ENCODE data around the gene COPG1. TPM values are rescaled to one million over a fixed set of nuclear protein-coding genes. Genes with fewer than 3 reads are reported as not detected.
"Not testable (repeated sequence)": the region's sequence is repeated elsewhere in the genome, so short reads cannot be mapped to it uniquely, and the experiment has no call there.

COPG1 gene
- total and polyA plus RNA-seq, 7 donors: 50.9 to 151 (median 78.1) TPM

- no peaks in the 10 kb centered on the region for H3K9me3 ChIP-seq
- H3K27me3 ChIP-seq: no peaks in the 10 kb centered on the region
- no peak overlapping the region for H3K4me3 ChIP-seq
- peak overlapping the region in 3 of 4 donors; percentile 51 to 67 (median 65) for H3K27ac ChIP-seq
- peaks cover 0 to 33% (median 21%) of the 10 kb centered on the region in 4 donors for H3K4me1 ChIP-seq
- intact Hi-C loops (cut with DNase I): no loop called here
- DNase-seq: peak; percentile 19
- WGBS, 2 donors: 81% methylated on average over 1 of the region's 1 CpG
- TF ChIP-seq EP300 (IDR thresholded peaks at IDR 0.05) (no peak), POLR2AphosphoS5 (IDR thresholded peaks at IDR 0.05) (no peak), CTCF (IDR thresholded peaks at IDR 0.05) (no peak), POLR2A (IDR thresholded peaks at IDR 0.05) (no peak)
- H3K36me3 ChIP-seq: no peaks in the 10 kb centered on the region
These were observed 38.1 kb upstream of the COPG1 start for GRCh38 chr3:129211345-129211744.

- Histone ChIP-seq H3K27ac (peak overlapping the region in 3 of 4 donors; percentile 51 to 67 (median 65)), H3K4me3 (no peak overlapping the region), H3K9me3 (no peaks in the 10 kb centered on the region), H3K36me3 (no peaks in the 10 kb centered on the region), H3K27me3 (no peaks in the 10 kb centered on the region), H3K4me1 (peaks cover 0 to 33% (median 21%) of the 10 kb centered on the region in 4 donors)
- DNase-seq: peak; percentile 87
- TF ChIP-seq EP300 (IDR thresholded peaks at IDR 0.05) (no peak), POLR2AphosphoS5 (IDR thresholded peaks at IDR 0.05) (peak in 3 of 4 donors; percentile 33 to 61 (median 38))
- WGBS, 2 donors: 7 to 41% methylated on average over 6 of the region's 6 CpGs
- intact Hi-C loops (cut with DNase I): no loop called here
These were observed 37.6 kb upstream of the COPG1 start for GRCh38 chr3:129211772-129212171.

- no peaks in the 10 kb centered on the region for H3K36me3 ChIP-seq
- peaks cover 0 to 19% (median 15%) of the 10 kb centered on the region in 4 donors for H3K4me1 ChIP-seq
- no peaks in the 10 kb centered on the region for H3K27me3 ChIP-seq
- TF ChIP-seq EP300 (IDR thresholded peaks at IDR 0.05) (no peak), POLR2AphosphoS5 (IDR thresholded peaks at IDR 0.05) (no peak), CTCF (IDR thresholded peaks at IDR 0.05) (no peak), POLR2A (IDR thresholded peaks at IDR 0.05) (no peak)
- DNase-seq: peak; percentile 14
- WGBS, 2 donors: 96 to 97% methylated on average over 5 of the region's 5 CpGs
- no peak overlapping the region for H3K27ac ChIP-seq
- no peak overlapping the region for H3K4me3 ChIP-seq
- intact Hi-C loops (cut with DNase I): no loop called here
- H3K9me3 ChIP-seq: no peaks in the 10 kb centered on the region
These were observed 36.2 kb upstream of the COPG1 start for GRCh38 chr3:129213238-129213637.

GRCh38 chr3:129218742-129219141 is 30.7 kb upstream of the COPG1 start:
- TF ChIP-seq POLR2AphosphoS5 (IDR thresholded peaks at IDR 0.05) (no peak), POLR2A (IDR thresholded peaks at IDR 0.05) (no peak), CTCF (IDR thresholded peaks at IDR 0.05) (no peak), EP300 (IDR thresholded peaks at IDR 0.05) (no peak)
- Histone ChIP-seq H3K27me3 (no peaks in the 10 kb centered on the region), H3K4me1 (no peaks in the 10 kb centered on the region), H3K36me3 (no peaks in the 10 kb centered on the region), H3K4me3 (no peak overlapping the region), H3K9me3 (no peaks in the 10 kb centered on the region), H3K27ac (no peak overlapping the region)
- intact Hi-C loops (cut with DNase I): no loop called here
- DNase-seq: no peak
- WGBS, 2 donors: 92% methylated on average over 2 of the region's 2 CpGs

- H3K9me3 ChIP-seq; H3K27me3 ChIP-seq; H3K36me3 ChIP-seq; DNase-seq; intact Hi-C loops (cut with DNase I); H3K4me3 ChIP-seq: not testable (repeated sequence)
- Histone ChIP-seq H3K27ac (peak overlapping the region; percentile 77 to 92 (median 80)), H3K4me1 (peaks cover 0 to 44% (median 43%) of the 10 kb centered on the region in 4 donors)
- 24 to 71% methylated on average over 1 of the region's 1 CpG for WGBS, 2 donors
These were observed 25.0 kb upstream of the COPG1 start for GRCh38 chr3:129224387-129224786.

- WGBS, 2 donors: 1 to 5% methylated on average over 9 of the region's 9 CpGs
- no peaks in the 10 kb centered on the region for H3K36me3 ChIP-seq
- H3K27me3 ChIP-seq: no peaks in the 10 kb centered on the region
- DNase-seq: peak; percentile 91
- no peaks in the 10 kb centered on the region for H3K9me3 ChIP-seq
- peaks cover 0 to 45% (median 43%) of the 10 kb centered on the region in 4 donors for H3K4me1 ChIP-seq
- intact Hi-C loops (cut with DNase I): loop anchor here (5.0 kb wide), 1 partner anchor 43 kb away; the partner anchor contains the start of gene CNBP
- H3K4me3 ChIP-seq: peak overlapping the region in 3 of 4 donors; percentile 4 to 24 (median 6)
- peak overlapping the region; percentile 77 to 92 (median 80) for H3K27ac ChIP-seq
- TF ChIP-seq POLR2AphosphoS5 (IDR thresholded peaks at IDR 0.05) (peak in 3 of 4 donors; percentile 53 to 74 (median 64)), EP300 (IDR thresholded peaks at IDR 0.05) (no peak), POLR2A (IDR thresholded peaks at IDR 0.05) (no peak), CTCF (IDR thresholded peaks at IDR 0.05) (peak in 1 of 4 experiments; percentile 21)
These were observed 24.4 kb upstream of the COPG1 start for GRCh38 chr3:129224984-129225393.

Measured in sigmoid colon (tissue), 7 donors.